GM21367 (cell line): ENCODE measurements around the gene RBL1.
"Not testable (repeated sequence)": the region's sequence is repeated elsewhere in the genome, so short reads cannot be mapped to it uniquely, and the experiment has no call there.

Source experiments
- ATAC-seq: cut with Tn5 transposase; IDR thresholded peaks from one replicate; pipeline ENCODE4 v1.9.1; 2021; ENCODE audit not compliant: unreplicated experiment

RBL1 gene, protein sequence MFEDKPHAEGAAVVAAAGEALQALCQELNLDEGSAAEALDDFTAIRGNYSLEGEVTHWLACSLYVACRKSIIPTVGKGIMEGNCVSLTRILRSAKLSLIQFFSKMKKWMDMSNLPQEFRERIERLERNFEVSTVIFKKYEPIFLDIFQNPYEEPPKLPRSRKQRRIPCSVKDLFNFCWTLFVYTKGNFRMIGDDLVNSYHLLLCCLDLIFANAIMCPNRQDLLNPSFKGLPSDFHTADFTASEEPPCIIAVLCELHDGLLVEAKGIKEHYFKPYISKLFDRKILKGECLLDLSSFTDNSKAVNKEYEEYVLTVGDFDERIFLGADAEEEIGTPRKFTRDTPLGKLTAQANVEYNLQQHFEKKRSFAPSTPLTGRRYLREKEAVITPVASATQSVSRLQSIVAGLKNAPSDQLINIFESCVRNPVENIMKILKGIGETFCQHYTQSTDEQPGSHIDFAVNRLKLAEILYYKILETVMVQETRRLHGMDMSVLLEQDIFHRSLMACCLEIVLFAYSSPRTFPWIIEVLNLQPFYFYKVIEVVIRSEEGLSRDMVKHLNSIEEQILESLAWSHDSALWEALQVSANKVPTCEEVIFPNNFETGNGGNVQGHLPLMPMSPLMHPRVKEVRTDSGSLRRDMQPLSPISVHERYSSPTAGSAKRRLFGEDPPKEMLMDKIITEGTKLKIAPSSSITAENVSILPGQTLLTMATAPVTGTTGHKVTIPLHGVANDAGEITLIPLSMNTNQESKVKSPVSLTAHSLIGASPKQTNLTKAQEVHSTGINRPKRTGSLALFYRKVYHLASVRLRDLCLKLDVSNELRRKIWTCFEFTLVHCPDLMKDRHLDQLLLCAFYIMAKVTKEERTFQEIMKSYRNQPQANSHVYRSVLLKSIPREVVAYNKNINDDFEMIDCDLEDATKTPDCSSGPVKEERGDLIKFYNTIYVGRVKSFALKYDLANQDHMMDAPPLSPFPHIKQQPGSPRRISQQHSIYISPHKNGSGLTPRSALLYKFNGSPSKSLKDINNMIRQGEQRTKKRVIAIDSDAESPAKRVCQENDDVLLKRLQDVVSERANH

DNA sequence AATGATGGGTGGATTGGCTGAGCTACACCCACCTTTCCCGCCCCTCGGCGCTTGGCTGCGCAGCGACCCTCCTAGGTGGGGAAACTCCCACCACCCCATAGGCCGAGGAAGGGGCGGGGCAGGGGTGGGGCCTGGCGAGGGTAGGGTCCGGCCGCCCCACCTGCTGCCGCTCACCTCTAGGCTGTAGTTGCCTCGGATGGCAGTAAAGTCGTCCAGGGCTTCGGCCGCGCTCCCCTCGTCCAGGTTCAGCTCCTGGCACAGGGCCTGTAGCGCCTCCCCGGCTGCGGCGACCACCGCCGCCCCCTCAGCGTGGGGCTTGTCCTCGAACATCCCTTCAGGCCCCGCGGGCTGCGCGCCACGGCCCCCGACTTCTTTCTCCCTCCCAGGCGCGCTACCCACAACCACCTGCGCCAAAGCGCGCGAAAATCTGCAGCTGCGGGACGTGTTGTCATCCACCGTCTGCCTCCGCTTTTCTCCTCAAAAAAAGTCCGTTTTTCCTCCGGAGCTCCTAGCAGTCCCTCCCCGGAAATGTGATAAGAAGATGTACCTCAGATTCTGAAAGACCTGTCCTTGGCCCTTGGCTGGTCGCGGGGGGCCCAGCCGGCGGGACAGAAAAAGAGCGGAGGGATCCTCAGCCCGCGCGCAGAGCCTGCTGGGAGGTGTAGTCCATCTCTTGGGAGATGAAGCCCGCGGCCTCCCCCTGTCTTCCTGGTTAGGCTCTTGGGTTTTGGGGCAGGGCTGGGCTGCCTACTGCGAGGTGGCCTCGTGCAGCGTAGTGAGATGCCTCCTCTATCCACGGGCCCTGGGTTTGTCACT is at the start of gene RBL1:
TSS of gene RBL1 (minus strand) at position 399 of the 816 bp plus-strand sequence. CDS start at position 330, 69 bp downstream.
- peak; percentile 55 for ATAC-seq

DNA sequence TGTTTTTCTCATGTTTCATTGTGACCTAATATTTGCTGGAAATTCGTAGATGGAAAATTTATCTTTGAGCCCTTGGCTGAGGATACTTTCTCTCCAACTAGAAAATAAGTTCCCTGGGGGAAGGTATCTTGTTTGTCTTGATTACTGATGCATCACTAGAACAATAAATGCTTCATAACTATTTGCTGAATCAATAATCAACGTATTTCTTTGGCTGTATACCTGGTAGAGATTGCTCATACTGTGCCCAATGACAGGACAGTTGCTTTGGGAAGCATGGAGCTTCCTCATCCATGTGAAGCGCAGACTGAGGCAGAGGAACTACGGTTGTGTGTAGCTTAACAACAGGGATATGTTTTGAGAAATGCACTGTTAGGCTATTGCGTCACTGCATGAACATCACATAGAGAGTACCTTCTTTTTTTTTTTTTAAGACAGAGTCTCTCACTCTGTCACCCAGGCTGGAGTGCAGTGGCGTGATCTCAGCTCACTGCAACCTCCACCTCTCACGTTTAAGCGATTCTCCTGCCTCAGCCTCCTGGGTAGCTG is 49.1 kb upstream of the RBL1 start:
- ATAC-seq: no peak

DNA sequence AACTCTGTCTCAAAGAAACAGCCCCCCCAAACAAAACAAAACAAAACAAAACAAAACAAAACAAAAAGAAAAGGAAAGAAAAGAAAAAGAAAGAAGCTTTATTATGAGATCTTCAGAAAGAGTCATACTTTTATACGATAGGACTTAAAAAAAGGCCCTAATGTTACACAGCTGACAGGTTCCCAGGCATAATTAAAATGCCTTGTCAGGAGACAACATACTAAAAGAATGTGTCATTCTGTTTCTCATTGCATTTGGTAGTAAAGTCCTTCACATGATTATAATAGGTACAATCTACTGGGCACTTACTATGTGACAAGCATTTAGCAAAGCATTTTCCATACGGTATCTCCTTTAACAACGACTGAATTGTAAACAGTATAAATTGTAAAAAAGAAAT is 46.9 kb upstream of the RBL1 start:
- no peak for ATAC-seq

DNA sequence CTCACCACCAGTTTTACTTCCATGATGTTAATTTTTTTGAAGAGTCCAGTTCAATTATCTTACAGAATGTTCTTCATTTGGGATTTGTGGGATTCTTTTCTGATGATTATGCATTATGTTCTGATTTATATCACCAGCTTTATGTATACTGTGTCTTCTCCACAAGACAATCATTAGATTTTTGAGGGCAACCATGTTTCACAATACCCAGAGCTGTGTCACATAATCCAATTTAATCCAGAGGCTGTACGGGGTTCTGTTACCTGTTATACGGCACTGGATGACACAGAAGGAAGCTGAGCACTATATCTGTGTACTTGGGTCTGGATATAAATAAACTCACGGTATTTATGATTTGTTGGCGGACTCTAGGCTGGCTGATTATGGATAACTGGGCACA is 41.8 kb upstream of the RBL1 start:
- no peak for ATAC-seq

DNA sequence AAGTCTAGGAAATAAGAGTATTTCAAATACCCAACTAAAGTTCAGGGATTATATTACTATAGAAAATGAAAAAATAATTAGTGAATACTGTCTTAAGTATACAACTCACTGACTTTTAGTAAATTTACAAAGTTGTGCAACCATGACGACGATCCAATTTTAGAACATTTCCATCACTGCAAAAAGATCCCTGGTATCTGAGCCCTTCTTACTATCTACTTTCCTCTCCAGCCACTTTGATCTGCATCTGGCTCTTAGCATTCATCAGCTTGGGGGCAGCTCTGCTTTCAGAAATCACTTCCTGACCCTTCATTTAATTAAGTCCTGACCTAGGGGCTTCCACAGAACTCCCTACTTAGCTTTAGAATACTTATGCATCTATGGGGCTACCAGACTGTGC is 38.2 kb upstream of the RBL1 start:
- no peak for ATAC-seq

DNA sequence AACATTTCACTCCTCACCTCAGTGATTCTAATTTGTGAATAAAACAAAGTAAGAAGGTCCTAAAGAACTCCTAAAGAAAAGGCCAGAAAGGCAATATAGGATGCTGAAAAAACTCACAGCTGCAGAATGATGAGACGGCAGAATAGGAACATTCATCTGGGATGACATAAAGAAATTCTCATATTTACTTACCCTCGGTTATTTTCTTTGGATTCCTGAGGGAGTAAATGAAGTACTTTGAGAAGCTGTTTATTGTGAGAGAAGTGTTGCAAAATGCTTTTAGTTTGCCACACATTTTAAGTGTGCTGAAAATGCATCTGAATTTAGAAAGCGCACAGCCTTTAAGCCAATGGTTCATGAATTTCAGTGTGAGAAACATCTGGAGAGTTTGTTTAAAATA is 35.7 kb upstream of the RBL1 start:
- no peak for ATAC-seq

DNA sequence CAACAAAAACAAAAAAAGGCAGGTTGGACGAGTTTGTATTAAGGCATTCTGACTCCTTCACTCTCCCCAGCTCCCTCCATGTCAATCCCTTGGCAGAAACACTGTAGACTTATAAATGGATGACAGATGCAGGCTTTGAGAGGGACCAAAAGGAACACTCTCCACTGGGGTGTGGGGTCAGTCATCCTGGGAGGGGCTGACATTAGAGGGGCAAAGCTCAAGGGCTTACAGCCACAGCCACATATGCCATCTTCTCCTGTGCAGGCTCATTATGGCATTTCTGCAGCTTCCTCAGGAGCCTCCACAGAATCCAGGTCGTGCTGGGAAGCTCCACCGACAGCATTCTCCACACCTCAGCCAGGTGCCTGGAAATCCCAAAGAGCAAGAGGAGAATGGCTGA is 33.0 kb upstream of the RBL1 start:
- ATAC-seq: no peak

DNA sequence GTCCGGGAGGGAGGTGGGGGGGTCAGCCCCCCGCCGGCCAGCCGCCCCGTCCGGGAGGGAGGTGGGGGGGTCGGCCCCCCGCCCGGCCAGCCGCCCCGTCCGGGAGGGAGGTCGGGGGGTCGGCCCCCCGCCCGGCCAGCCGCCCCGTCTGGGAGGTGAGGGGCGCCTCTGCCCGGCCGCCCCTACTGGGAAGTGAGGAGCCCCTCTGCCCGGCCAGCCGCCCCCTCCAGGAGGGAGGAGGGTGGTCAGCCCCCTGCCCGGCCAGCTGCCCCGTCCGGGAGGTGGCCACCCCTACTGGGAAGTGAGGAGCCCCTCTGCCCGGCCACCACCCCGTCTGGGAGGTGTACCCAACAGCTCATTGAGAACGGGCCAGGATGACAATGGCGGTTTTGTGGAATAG is 30.5 kb upstream of the RBL1 start:
- not testable (repeated sequence) for ATAC-seq

DNA sequence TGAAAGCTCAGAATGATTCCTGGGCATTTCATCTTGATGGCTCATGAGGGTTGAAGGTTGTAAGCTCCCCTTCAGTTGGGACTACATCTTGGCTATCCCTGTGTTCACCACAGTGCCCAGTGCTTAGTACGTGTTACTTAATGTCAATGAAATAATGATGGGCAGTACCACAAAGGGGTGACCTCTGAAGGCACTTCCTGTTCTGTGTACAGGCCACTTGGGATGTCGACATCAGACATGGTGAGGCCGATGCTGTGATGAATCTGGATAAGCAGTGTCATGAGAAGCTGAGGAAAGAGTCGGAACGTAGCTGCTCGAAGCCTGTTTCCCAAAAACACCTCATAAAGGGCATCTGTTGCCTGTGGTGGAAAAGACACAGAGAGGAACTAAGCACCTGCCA is 27.6 kb upstream of the RBL1 start:
- no peak for ATAC-seq

DNA sequence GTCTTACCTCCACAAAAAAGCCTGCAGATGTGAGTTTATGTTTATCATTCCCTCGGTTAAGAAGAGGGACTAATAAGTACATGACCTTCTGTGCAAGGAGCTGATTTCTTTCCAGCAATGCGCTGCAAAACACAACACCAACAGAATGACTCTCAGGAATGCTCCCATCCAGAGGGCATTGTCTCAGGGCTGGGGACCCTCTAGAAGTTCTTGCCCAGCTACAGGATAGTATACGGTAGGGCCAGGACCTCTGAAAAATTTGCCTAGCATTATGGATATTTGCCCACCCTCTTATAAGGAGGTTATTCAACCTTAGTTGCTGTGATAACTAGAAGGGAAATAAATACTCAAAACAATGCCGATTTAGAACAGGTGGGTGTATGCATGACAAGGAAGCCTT is 24.7 kb upstream of the RBL1 start:
- ATAC-seq: no peak

DNA sequence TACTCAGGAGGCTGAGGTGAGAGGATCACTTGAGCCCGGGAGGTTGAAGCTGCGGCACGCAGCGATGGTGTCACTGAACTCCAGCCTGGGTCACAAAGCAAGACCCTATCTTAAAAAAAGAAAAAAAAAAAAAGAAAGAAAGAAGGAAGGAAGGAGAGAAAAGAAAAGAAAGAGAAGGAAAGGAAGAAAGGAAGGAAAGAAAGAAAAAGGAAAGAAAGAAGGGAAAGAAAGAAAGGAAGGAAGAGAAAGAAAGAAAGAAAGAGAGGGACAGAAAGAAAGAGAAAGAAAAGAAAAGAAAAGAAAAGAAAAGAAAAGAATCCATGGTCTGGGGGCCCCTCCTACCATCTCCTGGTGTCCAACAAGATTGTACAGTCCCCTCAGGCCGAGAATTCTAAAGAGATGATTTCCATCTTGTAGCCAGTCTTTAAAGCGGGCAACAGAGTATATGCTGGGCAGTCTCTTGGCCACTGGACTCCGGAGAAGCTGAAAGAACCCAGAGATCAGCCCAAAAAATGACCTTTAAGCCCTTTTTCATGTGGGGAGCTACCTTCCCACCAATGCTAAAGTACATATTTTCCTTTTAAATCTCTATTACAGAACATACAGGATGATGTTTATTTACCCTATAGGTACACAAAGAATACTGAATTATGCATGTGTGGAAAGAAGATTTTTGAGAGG is 23.7 kb upstream of the RBL1 start:
- no peak for ATAC-seq

DNA sequence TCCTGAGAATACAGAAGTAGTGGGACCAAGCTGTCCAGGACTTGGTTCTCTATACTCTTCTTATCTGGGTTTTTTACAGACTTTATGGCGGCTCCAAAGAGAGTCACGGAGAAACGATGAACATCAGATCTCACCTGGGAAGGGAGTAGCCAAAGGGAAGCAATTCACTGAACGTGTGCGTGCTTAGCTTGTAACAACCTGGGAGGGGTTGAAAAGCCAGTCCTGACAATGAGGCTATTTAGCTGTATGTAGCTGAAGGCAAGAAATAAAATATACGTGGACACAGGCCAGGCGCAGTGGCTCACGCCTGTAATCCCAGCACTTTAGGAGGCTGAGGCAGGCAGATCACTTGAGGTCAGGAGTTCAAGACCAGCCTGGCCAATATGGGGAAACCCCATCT is 18.2 kb upstream of the RBL1 start:
- ATAC-seq: no peak

DNA sequence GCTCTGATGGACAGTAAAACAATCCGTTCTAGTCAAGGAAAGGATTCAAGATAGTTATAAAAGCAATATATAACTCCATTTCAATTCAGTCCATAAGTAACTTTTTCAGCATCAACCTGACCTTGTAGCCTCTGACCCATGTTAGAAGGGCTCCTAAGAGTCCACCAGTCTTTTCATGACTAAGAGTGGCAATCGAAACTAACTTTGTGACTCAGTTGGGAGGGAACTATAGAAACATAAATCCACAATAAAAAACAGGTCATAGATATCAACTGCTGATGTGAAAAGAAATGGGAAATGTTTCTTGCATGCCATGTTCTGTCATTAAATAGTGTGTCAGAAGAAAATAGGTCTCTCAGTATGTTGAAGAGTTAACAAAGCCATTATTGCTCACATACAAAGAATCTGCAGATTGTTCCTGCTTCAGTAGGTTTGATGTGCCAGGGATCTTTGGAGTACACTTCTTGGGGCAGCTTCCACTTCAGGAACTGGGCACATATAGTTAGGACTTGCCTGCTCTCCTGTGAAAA is 16.2 kb upstream of the RBL1 start:
- no peak for ATAC-seq

DNA sequence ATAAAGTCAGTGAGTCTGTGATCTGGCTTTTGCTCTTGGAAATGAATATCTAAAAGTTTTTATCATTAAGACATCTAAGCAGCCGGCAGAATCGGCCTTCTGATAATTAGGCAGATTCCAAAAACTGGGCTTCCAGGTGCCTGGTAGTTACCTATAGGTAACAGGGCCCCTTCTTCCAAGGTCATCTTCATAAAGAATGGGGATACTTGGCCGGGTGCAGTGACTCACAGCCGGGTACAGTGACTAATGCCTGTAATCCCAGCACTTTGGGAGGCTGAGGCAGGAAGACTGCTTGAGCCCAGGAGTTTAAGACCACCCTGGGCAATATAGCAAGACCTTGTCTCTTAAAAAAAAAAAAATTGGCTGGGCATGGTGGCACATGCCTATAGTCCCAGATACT is 12.9 kb upstream of the RBL1 start:
- no peak for ATAC-seq

DNA sequence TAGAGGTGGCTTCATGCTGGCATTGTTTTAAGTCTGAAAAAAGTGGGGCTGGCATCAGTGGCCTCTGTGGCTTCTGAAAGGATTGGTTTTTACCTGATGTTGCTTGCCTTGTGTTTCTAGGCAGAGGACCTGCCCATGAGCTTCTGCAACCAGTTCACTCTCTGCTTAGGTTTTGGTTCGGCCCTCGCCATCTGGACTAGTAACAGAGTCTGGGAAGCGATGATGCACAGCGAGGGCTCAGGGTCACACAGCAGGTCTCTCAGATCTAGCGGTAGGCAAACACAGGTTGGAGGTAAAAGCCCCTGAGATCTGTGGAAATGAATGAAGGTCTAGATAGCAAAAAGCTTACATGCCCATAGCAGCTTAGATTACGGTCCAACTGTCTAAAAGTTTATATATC is 6.8 kb upstream of the RBL1 start:
- ATAC-seq: no peak

DNA sequence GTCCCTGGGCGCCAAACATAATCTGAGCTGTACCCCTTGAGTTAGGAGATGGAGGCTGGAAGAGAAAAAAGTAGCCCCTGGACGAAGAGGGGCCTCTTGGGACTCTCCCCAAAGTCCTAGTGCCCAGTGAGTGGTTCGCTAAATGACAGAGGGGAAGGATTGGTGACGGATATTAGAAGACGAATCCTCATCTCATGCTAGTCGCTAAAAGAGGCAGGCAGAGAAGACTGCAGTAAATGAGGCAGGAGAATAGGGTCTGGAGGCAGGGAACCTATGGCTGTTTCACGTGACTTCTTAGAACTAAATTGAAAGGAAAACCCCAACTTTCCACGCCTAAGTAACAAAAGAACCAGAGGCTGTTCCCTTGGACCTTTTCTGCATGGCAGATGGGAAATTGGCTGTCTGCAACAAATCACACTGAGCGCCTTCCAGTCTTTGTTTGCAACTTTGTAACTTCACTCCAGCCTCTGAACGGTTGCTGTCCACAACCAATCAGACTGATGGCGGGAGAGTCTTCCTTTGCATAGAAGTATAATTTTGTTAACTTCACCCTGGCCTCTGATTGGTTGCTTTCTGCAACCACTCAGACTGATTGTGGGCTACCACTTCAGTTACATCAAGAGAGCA is 731 bp upstream of the RBL1 start:
- no peak for ATAC-seq

DNA sequence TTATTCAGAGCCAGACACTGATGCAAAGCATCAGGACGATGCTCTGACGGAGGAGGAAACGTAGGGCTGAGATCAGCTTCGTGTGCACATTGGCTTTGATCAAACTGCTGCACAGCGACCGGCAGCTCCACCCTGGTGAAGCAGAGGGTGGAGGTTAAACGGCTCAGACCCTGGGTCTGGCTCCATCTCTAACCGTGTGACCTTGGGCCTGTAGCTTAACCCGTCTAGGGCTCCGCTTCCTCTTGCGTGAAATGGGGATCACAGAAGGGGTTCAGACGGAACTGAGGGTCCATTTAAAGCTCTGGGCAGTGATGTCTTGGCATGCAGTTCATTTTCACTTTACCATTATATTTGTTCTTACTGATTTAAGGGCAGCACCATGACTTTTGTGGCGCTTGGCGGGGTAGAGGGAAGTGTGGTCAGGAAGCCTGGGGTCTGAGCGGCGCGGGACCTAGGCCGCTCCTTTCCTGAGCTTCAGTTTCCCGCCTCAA is 644 bp downstream of the RBL1 start:
- no peak for ATAC-seq

DNA sequence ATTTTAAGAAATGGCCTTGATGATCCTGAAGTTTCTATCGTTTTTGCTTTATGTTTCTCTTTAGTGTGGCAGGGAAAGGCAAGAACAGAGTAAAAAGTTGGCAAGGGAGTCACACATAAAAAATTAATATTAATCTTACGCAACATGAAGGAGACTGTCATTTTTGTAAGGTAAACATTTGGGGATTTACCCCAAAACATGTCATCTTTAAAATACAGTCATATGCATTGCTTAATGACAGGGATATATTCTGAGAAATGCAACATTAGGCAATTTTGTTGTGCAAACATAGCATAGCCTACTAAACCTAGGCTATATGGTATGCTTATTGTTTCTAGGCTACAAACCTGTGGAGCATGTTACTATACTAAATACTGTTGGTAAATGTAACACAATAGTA is 5.4 kb downstream of the RBL1 start:
- no peak for ATAC-seq

DNA sequence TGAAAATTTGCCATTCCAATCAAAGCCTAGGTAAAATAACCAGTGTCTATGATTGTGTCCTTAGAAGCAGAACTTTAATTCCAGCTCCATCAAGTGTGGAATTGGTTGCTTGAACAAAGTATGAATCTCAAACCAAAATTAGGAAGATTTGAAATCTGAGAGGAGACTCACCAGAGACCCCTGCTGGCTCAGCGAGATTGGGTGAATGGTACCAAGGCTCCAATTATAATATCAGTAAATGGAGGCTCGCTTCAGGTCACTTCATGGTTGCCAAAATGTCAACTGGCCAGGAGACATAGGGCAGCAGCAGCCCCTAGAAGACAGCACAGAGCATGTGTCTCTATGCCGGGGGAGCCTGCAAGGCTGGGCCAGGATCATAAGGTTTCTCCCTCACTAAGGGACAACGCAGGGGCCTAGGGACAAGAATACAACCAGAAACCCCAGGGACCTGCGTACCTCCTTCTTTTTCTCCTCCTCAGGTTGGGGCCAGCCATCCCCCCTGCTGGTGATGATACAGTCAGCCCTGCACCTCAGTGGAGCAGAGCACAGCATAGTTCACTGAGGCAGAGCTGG is 14.0 kb downstream of the RBL1 start:
- ATAC-seq: no peak
